OCI-LY3 (cell line): ENCODE results near the gene RPE65.

ENCODE experiments used
- CTCF ChIP-seq: fragments of 200-600, 300-600 bp; sonication (generic); IDR thresholded peaks from 2 replicates; pipeline ENCODE4 v1.5.1; 2014; ENCODE audit warnings: antibody characterized with exemption, low read length, low read depth
- EZH2phosphoT487 ChIP-seq: fragments of 200-600 bp; shearing (Covaris generic); IDR thresholded peaks from 2 replicates; pipeline ENCODE4 v1.6.1; 2018; ENCODE audit warnings: antibody characterized with exemption, mixed run types, low read depth

GRCh38 chr1:68383092-68383491 lies 66.7 kb downstream of the RPE65 start:
- TF ChIP-seq CTCF, result no peak
- no peak for TF ChIP-seq EZH2phosphoT487
